ENCODE data around the gene CPXM2. TPM values are rescaled to one million over a fixed set of nuclear protein-coding genes. Genes with fewer than 3 reads are reported as not detected.

Gene CPXM2
- total RNA-seq, 1 donor from 2014 or later = not detected

DNA sequence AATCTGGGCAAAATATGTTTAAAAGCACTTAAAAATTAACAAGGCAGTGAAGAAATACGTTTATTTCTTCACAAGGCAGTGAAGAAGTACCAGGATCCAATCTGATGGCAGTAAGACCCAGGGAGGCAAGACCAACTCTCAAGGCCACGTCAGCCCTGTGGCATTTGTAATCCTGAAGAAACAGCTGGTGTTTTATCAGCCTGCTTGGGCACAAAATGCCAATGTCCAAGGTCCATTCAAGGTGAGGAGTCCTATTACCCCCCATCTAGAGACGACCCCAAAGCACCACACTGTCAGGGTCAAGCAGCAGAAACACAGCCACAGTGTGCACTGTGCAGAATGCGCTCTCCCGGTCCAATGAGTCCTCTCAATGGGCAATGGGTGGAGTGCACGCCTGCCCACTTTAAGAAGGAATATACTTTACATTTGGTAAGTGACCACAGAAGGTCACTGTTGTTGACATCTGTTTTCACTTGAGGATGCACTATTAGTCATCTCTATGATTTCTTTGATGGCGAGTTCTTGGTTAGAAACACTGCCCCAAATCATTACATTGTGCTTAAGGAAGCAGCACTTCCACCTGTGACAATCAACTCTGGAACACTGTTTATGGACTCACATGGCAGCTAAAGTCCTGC is 12.8 kb downstream of the CPXM2 start:
- Mint-ChIP-seq H3K27me3 (no peaks in the 10 kb centered on the region), H3K27ac (no peak overlapping the region), H3K36me3 (ENCODE audit: low read depth) (no peaks in the 10 kb centered on the region), H3K4me1 (no peaks in the 10 kb centered on the region), H3K4me3 (no peak overlapping the region), H3K9me3 (peaks cover 4% of the 10 kb centered on the region)
- intact Hi-C loops (cut with micrococcal nuclease) = no loop called here
- DNase-seq = no peak

DNA sequence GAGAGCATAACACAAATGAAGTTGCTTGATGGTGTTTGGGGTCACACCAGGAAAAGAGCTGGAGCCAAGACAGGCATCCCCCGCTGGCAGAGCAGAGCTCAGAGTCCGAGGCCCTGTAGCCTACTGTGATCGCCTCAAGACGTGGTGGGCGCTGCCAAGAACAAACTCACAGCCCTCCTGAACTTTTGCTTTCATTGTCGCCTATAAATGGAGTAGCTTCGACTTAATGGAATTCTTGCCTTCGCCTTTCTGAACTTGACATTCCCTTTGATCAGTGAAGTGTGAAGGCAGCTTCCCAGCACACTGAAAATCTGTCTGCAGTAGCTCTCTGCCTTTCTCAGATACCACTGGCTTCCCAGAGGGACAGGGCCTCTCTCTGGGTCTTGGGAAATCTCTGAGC is 21.3 kb downstream of the CPXM2 start:
- intact Hi-C loops (cut with micrococcal nuclease) = no loop called here
- no peaks in the 10 kb centered on the region for H3K4me1 Mint-ChIP-seq
- peaks cover 4% of the 10 kb centered on the region for H3K27me3 Mint-ChIP-seq
- H3K36me3 Mint-ChIP-seq (ENCODE audit: low read depth) = no peaks in the 10 kb centered on the region
- no peak overlapping the region for H3K4me3 Mint-ChIP-seq
- no peaks in the 10 kb centered on the region for H3K9me3 Mint-ChIP-seq
- H3K27ac Mint-ChIP-seq = no peak overlapping the region
- no peak for DNase-seq

DNA sequence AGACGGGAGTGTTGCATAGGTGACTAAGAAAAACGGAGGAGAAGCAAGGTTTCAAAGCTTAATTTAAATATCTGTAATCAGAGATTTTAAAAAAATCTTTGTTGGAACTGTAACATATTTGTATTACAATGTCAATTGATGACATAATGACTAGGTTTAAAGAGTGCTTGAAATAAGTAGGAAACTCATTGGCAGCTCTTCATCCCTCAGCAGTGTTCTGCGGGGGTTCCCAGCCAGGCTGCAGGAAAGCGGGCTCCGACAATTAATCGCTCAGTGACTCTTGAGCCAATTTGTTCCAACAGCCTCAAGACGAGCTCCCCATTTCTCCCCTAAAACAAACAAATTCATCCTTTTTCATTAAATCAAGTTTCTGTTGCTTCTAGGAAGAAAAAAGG is 22.6 kb downstream of the CPXM2 start:
- Mint-ChIP-seq H3K4me1 (no peaks in the 10 kb centered on the region), H3K27ac (no peak overlapping the region), H3K4me3 (no peak overlapping the region), H3K27me3 (peaks cover 4% of the 10 kb centered on the region), H3K9me3 (no peaks in the 10 kb centered on the region), H3K36me3 (ENCODE audit: low read depth) (no peaks in the 10 kb centered on the region)
- no peak for DNase-seq
- intact Hi-C loops (cut with micrococcal nuclease) = no loop called here

DNA sequence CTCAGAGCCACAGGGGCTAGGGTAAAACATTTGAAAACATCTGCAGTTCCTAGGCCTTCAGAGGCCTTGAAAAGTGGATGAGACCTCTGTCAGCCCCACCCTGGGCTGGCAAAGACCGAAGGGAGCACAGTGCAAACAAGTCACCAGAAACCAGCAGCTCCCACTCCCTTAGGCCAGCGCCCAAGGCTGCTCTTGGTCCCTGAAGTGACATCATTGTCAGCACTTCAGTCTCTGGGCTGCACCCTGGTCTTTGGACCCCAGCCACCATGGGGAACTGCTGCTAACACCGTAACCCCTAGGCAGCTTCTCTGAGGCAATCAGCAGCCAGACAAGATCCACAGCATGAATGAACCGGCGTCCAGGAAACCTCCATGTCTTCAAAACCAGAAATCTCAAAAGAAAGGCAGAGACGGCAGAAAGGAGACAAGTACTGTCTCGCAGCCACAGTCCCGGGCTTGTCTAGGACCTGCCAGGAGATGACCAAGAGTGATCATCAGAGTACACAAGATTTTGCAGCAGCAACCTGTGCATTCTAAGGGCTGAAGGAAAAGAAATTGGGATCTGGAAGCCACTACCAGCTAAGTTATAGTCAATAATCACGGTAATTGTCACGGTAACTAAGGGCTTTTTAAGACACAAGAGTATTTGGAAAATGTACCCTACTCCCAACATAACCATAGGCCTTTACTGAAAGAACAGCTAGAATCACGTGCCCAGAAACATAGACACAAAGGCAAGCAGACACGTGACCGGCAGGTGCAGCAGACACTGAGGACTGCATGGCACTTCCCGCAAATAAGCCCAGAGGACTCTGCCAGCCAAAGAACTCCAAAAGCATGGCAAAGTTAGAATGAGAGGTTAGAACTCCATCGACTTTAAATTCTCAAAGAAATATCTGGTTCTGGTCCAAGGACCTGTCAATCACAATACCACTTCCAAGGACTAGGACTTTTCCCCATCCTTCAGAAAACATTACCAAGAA is 23.3 kb downstream of the CPXM2 start:
- Mint-ChIP-seq H3K4me3 (no peak overlapping the region), H3K27ac (no peak overlapping the region), H3K27me3 (peaks cover 2% of the 10 kb centered on the region), H3K4me1 (no peaks in the 10 kb centered on the region), H3K9me3 (no peaks in the 10 kb centered on the region), H3K36me3 (ENCODE audit: low read depth) (no peaks in the 10 kb centered on the region)
- no peak for DNase-seq
- intact Hi-C loops (cut with micrococcal nuclease) = no loop called here

DNA sequence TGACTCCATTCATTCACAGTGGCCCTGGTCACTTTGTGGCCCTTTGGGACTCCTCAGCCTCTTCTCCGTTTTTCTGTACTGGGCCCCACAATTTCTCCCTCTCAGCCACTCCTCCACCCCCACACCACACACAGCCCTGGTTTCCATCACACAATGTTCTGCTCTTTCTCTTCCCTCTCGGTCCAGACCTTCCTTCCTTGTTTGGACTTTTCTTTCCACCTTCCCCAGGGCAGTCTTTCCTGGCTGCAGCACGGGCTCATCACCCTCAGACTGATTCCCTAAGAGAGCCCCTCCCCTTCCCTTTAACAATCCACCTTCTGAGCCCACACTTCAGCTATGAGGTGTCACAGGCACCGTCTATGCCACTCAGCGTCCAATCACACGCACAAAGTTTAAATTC is 25.7 kb downstream of the CPXM2 start:
- intact Hi-C loops (cut with micrococcal nuclease) = no loop called here
- Mint-ChIP-seq H3K27ac (no peak overlapping the region), H3K4me1 (no peaks in the 10 kb centered on the region)

DNA sequence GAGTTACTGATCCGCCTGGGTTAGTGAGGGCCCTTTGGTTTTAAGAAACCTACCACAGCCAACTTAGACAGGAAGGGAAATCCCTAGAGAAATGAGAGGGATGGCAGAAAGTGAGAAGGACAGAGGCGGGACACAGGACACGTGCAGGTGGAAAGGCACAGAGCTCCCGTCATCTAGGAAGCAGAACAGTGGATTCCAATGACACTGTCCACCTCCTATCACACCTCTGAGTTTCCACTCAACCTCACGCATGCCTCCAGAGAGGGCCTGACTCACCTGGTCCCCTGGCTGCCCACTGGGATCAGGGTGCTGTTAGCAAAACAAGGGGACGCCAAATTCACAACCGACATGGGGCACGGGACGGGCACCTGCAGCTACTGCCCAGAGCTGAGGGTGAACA is 26.3 kb downstream of the CPXM2 start:
- H3K36me3 Mint-ChIP-seq (ENCODE audit: low read depth) = no peaks in the 10 kb centered on the region

More for the DNA sequence above, 25.7 kb downstream of the CPXM2 start:
- no peak overlapping the region for H3K4me3 Mint-ChIP-seq
- DNase-seq = no peak
- H3K36me3 Mint-ChIP-seq (ENCODE audit: low read depth) = no peaks in the 10 kb centered on the region
- no peaks in the 10 kb centered on the region for H3K27me3 Mint-ChIP-seq
- H3K9me3 Mint-ChIP-seq = no peaks in the 10 kb centered on the region

DNA sequence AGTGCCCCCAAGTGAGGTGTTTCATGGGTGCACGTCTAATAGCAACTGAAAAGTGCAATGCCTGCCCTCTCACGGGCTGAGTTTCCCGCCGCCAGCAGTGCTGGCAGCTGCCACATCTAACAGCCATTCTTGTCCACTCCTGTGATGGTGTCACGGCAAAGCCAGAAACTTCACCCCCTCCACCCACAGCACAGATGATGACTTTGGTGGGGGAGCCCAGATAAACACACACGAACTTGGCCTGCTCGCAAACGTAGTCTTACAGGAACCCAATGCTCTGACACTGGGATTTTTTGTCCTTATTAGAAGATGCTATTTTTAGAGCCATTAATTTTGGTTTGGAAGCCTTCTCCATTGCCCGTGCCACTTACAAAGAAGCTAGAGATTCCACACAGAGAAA is 26.7 kb downstream of the CPXM2 start:
- H3K27me3 Mint-ChIP-seq = no peaks in the 10 kb centered on the region
- DNase-seq = no peak
- H3K4me1 Mint-ChIP-seq = no peaks in the 10 kb centered on the region
- intact Hi-C loops (cut with micrococcal nuclease) = no loop called here
- H3K36me3 Mint-ChIP-seq (ENCODE audit: low read depth) = no peaks in the 10 kb centered on the region
- H3K4me3 Mint-ChIP-seq = no peak overlapping the region
- H3K9me3 Mint-ChIP-seq = no peaks in the 10 kb centered on the region
- no peak overlapping the region for H3K27ac Mint-ChIP-seq

More for the DNA sequence above, 26.3 kb downstream of the CPXM2 start:
- no peak for DNase-seq
- Mint-ChIP-seq H3K4me3 (no peak overlapping the region), H3K4me1 (no peaks in the 10 kb centered on the region), H3K27me3 (no peaks in the 10 kb centered on the region), H3K27ac (no peak overlapping the region), H3K9me3 (no peaks in the 10 kb centered on the region)
- intact Hi-C loops (cut with micrococcal nuclease) = no loop called here

DNA sequence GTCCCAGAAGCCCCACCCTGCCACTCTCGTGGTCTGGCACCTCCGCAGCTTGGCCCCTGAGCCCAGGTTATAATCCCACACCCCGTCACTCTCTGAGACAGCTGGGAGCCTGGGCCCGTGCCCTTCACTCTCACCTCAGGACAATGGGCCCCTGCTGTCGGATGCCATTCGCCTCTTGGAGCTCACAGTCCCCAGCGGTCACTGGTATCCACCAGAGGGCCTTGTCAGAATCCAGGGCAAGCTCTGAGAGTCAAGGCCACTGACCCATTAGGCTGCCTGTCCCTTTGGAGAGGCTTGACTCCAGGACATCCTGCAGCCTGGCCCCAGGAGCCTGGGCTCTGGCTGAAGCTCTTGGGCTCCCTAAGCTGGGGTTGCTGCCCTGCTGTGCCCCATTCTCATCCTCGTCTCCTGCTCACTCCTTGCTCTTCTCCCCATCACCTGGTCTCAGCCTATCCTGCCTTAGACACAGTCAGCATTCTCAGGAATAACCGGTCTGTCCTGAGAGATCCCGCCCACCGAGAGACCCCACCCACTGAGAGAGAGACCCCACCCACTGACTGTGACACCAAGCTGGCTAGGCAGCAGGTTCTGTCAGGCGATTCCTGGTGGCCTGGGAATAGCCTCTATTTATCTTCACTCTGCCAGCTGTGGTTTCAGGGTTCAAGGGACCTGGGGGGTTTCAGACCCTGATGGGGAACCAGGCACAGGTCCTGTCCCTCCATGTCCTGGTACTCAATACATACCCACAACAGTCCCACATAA is 27.7 kb downstream of the CPXM2 start:
- Mint-ChIP-seq H3K27me3 (no peaks in the 10 kb centered on the region), H3K27ac (no peak overlapping the region), H3K4me3 (no peak overlapping the region), H3K4me1 (no peaks in the 10 kb centered on the region), H3K36me3 (ENCODE audit: low read depth) (no peaks in the 10 kb centered on the region), H3K9me3 (no peaks in the 10 kb centered on the region)
- no peak for DNase-seq
- intact Hi-C loops (cut with micrococcal nuclease) = no loop called here

DNA sequence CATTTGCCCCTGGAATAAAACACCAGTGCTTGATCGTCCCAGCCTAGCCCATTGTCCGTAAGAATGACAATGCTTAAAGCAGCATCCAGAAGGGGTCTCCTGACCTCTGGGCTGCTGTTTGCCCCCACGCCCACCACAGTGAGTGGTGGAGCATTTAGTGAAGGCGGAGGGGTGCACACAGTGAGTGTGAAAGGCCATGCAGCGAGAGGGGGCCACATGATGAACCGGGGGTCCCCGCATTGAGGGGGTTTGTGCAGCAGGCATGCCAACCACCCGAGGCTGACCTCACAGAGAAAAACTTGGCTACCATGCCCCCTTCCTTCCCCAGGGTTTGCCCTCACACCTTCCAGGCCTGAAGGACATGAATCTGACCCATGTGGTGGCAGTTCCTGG is 28.4 kb downstream of the CPXM2 start:
- H3K36me3 Mint-ChIP-seq (ENCODE audit: low read depth) = no peaks in the 10 kb centered on the region
- no peak overlapping the region for H3K4me3 Mint-ChIP-seq
- H3K27me3 Mint-ChIP-seq = no peaks in the 10 kb centered on the region
- DNase-seq = no peak
- no peaks in the 10 kb centered on the region for H3K9me3 Mint-ChIP-seq
- intact Hi-C loops (cut with micrococcal nuclease) = no loop called here
- no peak overlapping the region for H3K27ac Mint-ChIP-seq
- H3K4me1 Mint-ChIP-seq = no peaks in the 10 kb centered on the region

DNA sequence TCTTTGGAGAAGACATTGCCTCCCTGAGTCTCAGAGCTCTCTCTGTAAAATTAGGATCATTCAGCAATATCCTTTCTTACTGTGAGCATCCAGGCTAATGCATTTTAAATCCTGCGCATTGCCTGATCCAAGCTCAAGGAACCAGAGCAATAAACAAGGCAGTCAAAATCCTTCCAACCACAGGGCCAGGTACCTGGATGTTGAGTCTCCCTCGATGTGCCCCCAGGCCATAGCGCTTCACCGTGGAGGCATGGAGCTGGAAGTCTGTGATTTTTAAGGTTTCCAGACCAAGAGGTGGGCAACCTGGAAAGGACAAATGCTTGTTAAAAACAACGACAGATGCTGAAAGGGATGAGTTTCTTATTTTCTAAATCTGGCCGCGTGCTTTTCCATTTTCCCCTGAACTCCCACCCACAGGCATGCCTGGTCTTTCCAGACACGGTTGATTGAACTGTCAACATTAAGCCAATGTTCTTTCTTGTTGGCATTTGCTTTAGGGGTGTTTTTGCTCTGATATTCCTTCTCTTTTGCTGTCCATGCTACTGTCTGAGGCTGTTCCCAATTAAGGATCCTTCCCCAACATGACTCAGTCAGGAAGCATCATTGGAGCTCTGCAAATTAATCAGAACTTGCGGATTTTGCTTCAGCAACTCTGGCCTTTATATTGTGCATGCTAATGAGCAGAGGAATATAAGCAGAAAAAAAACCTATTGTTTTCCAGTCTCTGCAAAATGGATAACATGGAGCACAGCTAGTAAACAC is 29.0 kb downstream of the CPXM2 start:
- intact Hi-C loops (cut with micrococcal nuclease) = no loop called here
- Mint-ChIP-seq H3K4me1 (no peaks in the 10 kb centered on the region), H3K4me3 (no peak overlapping the region), H3K36me3 (ENCODE audit: low read depth) (no peaks in the 10 kb centered on the region), H3K27ac (no peak overlapping the region), H3K9me3 (no peaks in the 10 kb centered on the region), H3K27me3 (no peaks in the 10 kb centered on the region)
- DNase-seq = no peak

DNA sequence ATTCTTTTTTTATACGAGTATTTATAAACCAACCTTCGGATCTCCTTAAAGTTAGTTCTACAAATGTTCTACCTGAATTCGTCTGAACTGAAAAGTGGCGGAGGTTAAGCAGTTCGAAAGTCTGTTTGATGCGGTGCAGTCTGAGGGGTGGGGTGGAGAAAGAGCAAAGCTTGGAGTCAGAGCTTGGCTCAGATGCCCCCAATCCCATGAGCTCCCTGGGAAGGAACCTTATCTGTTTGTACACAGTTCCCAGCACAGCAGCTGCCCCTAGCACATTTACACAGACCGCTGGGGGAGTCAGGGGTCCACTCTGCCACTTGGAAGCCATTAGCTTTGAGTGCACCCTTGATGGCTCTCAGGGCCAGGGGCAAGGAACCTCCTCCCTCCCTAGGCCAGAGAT is 30.8 kb downstream of the CPXM2 start:
- Mint-ChIP-seq H3K27me3 (no peaks in the 10 kb centered on the region), H3K4me1 (no peaks in the 10 kb centered on the region), H3K4me3 (no peak overlapping the region), H3K36me3 (ENCODE audit: low read depth) (no peaks in the 10 kb centered on the region), H3K27ac (no peak overlapping the region), H3K9me3 (no peaks in the 10 kb centered on the region)
- DNase-seq = no peak
- intact Hi-C loops (cut with micrococcal nuclease) = no loop called here

DNA sequence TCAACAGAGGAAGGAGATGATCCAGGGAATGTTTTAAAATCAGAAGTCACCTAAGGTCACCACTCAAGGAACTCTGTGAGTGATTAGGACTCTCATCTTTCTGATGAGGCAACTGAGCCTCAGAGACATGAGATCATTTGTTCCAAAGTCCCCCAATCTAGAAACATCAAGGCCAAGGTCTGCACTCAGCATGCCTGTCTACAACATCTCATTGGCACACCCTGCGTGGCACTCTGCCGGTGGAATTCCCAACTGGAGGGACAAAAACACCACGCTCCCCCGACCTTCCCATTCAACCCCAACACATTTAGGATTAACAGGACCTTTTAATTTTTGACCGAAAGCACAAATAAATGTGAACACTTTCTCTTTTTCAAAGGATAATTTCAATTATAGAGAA is 31.4 kb downstream of the CPXM2 start:
- Mint-ChIP-seq H3K4me3 (no peak overlapping the region), H3K4me1 (no peaks in the 10 kb centered on the region), H3K27ac (no peak overlapping the region), H3K36me3 (ENCODE audit: low read depth) (no peaks in the 10 kb centered on the region), H3K9me3 (no peaks in the 10 kb centered on the region), H3K27me3 (no peaks in the 10 kb centered on the region)
- intact Hi-C loops (cut with micrococcal nuclease) = no loop called here
- DNase-seq = no peak

DNA sequence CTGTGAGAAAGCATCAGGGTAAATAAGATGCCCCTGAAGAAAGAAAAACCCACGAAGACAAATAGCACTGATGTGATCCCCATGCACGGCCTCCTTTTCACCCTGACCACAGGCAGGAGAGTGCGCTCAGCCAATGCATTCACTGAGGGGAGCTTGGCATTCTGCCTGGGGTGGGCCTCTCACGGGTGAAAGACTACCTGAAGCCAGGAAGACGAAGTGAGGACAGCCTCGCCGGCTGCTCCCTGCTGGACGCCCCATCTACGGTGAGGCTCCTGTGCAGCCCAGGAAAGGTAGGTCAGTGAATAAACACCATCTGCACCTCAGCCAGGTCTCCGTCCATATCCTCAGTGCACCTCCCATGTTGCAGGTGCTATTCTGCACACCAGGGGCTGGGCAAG is 32.0 kb downstream of the CPXM2 start:
- Mint-ChIP-seq H3K27me3 (no peaks in the 10 kb centered on the region), H3K4me1 (no peaks in the 10 kb centered on the region), H3K9me3 (no peaks in the 10 kb centered on the region), H3K4me3 (no peak overlapping the region), H3K27ac (no peak overlapping the region), H3K36me3 (ENCODE audit: low read depth) (no peaks in the 10 kb centered on the region)
- intact Hi-C loops (cut with micrococcal nuclease) = no loop called here
- DNase-seq = no peak

Measured in activated CD4-positive, alpha-beta T cell treated with anti-CD3 and anti-CD28 coated beads, Interleukin-2, amount 10 ng/mL, durations not matched to agents 24 days and 14 days (primary cell).